Pancreas (tissue), 10 donors: ENCODE measurements around the gene ZNF436. TPM values are rescaled to one million over a fixed set of nuclear protein-coding genes. Genes with fewer than 3 reads are reported as not detected.

Experiments
- ATAC-seq, 4 donors: fragments of 200-7000 bp; cut with Tn5 transposase; one replicate each; pipeline versions ENCODE4 v1.8.0 to v1.9.1; 2020; ENCODE audit warnings: mild to moderate bottlenecking in 4 of 4, moderate library complexity in 4 of 4
- DNase-seq, 6 donors: peaks; one replicate each; pipeline ENCODE4 v3.0.0-alpha.2; 2020
- FAIRE-seq: peaks from 2 replicates; lab custom pipeline; 2012; peaks lifted over from hg19 to GRCh38; lab: Jason Lieb, UNC
- H3K27ac ChIP-seq, 4 donors: fragments of 200-600 bp; sonication (generic); 1 replicate in 3 of 4; 2 replicates in 1 of 4; pipeline versions ENCODE4 v1.5.0 to v1.8.0; 2020
- H3K27me3 ChIP-seq, 4 donors: fragments of 200-600 bp; one replicate each; pipeline ENCODE4 v1.8.0; 2021
- H3K36me3 ChIP-seq, 3 donors: fragments of 200-600 bp; sonication (generic) in 1 of 3; one replicate each; pipeline versions ENCODE4 v1.5.0 to v1.8.0; 2020 to 2021
- H3K4me1 ChIP-seq, 3 donors: fragments of 200-600 bp; one replicate each; pipeline ENCODE4 v1.8.0; 2021
- H3K4me3 ChIP-seq, 4 donors: fragments of 200-600 bp; sonication (generic) in 2 of 4; one replicate each; pipeline versions ENCODE4 v1.5.0 to v1.8.0; 2020 to 2021
- H3K9me3 ChIP-seq, 4 donors: fragments of 200-600 bp; one replicate each; pipeline ENCODE4 v1.8.0; 2021
- CTCF ChIP-seq, 4 donors: fragments of 200-600 bp; sonication (generic) in 3 of 4; IDR thresholded peaks; one replicate each; pipeline versions ENCODE4 v1.5.0 to v1.8.0; 2021; ENCODE audit warnings: antibody characterized with exemption in 4 of 4
- WGBS, 2 donors: extraction: QIAGEN DNeasy Blood & Tissue Kit; methylation state at CpG; one replicate each; pipeline ENCODE4 v1.1.7; 2013; 5-methylcytosine and 5-hydroxymethylcytosine counted together
- intact Hi-C, 3 donors: fragments of 100-400 bp; cut with DNase I; formaldehyde crosslinking; loops; one replicate each; pipeline versions ENCODE4 v1.11.1 to v1.14.2; 2022
- polyA plus RNA-seq, 2 donors: library from polyadenylated mRNA; stranded (reverse); fragments of 200-250 nt; gene quantifications; one replicate each; pipeline ENCODE4 v1.2.3, GENCODE V29; 2013
- total RNA-seq, 6 donors: library from RNA; stranded (reverse); fragmentation: NEBNext Ultra II Directional in 4 of 6; extraction: Animal tissue kit (Norgen Biotek cat#: 25700) in 4 of 6; gene quantifications; one replicate each; pipeline versions ENCODE4 v1.2.1 to v1.2.4, GENCODE V29; 2021 to 2023
- donor health status: healthy with polysubstance abuse.
- donor health status: DM: no; HTN: no; CAD: no; lungs with moderate emphysema.
- donor health status: DM: no; HTN: no; CAD: no.
- donor health status: control.
- donor health status: control.
- donor health status: Bipolar disorder and iron deficiency.
- donor health status: DM: yes; HTN: yes; CAD: no.
- donor health status: DM: no; HTN: no; CAD: no.
- donor health status: DM: no; HTN: no; CAD: no.
- donor health status: DM: yes; HTN: yes; CAD: no.

ZNF436 gene
- total and polyA plus RNA-seq, 8 donors: 2.1 to 11.8 (median 3.9) TPM

DNA sequence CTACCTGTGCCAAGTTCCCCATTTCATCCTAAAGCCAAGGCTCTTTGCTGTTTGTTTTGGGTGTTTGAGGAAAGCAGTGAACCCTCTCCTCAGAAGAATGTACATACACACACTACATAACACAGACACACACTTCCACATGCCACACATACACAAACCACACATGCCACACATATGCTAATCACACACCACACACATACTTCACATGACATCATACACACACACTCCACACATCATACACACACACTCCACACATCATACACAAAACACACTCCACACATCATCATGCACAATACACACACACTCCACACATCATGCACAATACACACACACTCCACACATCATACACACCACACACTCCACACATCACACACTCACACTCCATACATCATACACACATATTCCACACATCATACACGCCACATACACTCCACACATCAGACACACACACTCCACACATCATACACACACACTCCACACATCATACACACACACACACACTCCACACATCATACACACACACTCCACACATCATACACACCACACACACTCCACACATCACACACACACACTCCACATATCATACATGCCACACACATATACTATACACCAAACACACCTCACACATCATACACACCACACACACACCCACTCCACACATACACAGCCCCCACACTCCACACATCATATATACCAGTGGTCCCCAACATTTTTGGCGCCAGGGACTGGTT lies 22.7 kb upstream of the ZNF436 start:
- FAIRE-seq (no peak), DNase-seq (no peak), ATAC-seq (peak in 1 of 4 donors; percentile 23)
- Histone ChIP-seq H3K27me3 (no peaks in the 10 kb centered on the region), H3K27ac (no peak overlapping the region), H3K4me1 (peaks cover 6 to 19% (median 14%) of the 10 kb centered on the region in 3 donors), H3K4me3 (no peak overlapping the region), H3K9me3 (no peaks in the 10 kb centered on the region), H3K36me3 (peaks cover 0 to 27% (median 4%) of the 10 kb centered on the region in 3 donors)
- TF ChIP-seq CTCF (IDR thresholded peaks at IDR 0.05): no peak
- intact Hi-C loops: no loop called here
- WGBS, 2 donors: 81 to 84% methylated on average over 2 of the region's 2 CpGs

GRCh38 chr1:23389837-23390321 lies 20.2 kb upstream of the ZNF436 start:
- TF ChIP-seq CTCF (IDR thresholded peaks at IDR 0.05): no peak
- Histone ChIP-seq H3K4me1 (peaks cover 3 to 12% (median 9%) of the 10 kb centered on the region in 3 donors), H3K27me3 (no peaks in the 10 kb centered on the region), H3K36me3 (peaks cover 0 to 27% (median 4%) of the 10 kb centered on the region in 3 donors), H3K4me3 (no peak overlapping the region), H3K27ac (no peak overlapping the region), H3K9me3 (no peaks in the 10 kb centered on the region)
- 67 to 77% methylated on average over 9 of the region's 9 CpGs for WGBS, 2 donors
- intact Hi-C loops: no loop called here
- ATAC-seq: no peak
- FAIRE-seq: no peak
- DNase-seq: no peak

DNA sequence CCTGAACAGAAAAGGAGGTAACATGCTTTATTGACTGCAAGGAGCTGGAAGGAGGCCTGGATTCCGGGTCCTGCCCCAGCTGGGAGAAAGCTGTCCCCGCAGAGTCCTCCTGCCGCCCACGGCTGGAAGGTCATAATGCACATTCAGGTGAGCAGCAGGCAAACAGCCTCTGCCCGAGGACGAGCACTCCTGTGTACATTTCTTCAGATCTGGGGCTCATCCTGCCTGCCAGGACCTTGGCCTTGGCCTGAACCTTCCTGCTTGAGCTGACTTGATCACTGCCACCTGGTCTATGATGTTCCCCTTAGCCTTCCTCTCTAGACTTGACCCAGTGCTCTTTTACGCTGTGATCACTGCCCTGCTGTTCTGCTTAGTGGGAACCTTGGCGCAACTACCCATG lies 17.9 kb upstream of the ZNF436 start:
- ATAC-seq (no peak), FAIRE-seq (no peak), DNase-seq (no peak)
- intact Hi-C loops: no loop called here
- Histone ChIP-seq H3K27ac (no peak overlapping the region), H3K36me3 (peaks cover 0 to 43% (median 4%) of the 10 kb centered on the region in 3 donors), H3K9me3 (no peaks in the 10 kb centered on the region), H3K4me3 (no peak overlapping the region), H3K4me1 (no peaks in the 10 kb centered on the region), H3K27me3 (no peaks in the 10 kb centered on the region)
- no peak for TF ChIP-seq CTCF (IDR thresholded peaks at IDR 0.05)
- 84 to 85% methylated on average over 8 of the region's 8 CpGs for WGBS, 2 donors

GRCh38 chr1:23385119-23385621 lies 15.5 kb upstream of the ZNF436 start:
- Histone ChIP-seq H3K27ac (peak overlapping the region in 1 of 4 donors; percentile 12), H3K9me3 (no peaks in the 10 kb centered on the region), H3K27me3 (no peaks in the 10 kb centered on the region), H3K36me3 (peaks cover 0 to 59% (median 4%) of the 10 kb centered on the region in 3 donors), H3K4me3 (no peak overlapping the region), H3K4me1 (no peaks in the 10 kb centered on the region)
- FAIRE-seq (no peak), ATAC-seq (no peak), DNase-seq (peak in 1 of 6 donors; percentile 21)
- WGBS, 2 donors: 83% methylated on average over 14 of the region's 14 CpGs
- no peak for TF ChIP-seq CTCF (IDR thresholded peaks at IDR 0.05)
- intact Hi-C loops: no loop called here
